Measurements from ENCODE around the gene AP1S2.
"Not testable (repeated sequence)": the region's sequence is repeated elsewhere in the genome, so short reads cannot be mapped to it uniquely, and the experiment has no call there.

AP1S2 gene

DNA sequence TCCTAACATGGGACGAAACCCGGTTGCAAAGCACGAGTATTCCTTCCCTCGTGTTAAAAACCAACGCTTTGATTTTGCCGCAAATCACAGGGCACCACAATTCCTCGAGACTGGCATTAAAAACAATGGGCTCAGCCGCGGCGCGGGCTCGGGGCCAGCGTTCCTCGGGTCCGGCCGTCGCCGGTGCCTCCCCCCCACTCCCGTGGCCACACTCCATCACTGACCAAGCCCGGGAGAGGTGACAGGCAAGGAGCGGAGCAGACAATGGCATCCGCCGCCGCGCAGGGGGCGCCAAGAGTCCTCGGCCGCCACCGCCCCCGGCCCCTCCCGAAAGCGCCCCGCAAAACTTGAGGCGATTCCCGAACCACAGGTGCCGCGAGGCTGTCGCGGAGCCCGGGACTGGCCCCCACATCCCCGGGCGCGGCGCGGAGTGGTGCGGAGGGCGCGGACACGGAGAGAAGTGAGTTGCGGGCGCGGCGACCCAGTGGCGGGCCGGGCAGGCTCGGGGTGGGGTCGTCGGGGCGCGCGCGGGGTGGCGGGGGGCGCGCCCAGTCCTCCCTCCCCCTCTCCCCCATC lies 445 bp downstream of the AP1S2 start:
- DNase-seq: peak; percentile 28

DNA sequence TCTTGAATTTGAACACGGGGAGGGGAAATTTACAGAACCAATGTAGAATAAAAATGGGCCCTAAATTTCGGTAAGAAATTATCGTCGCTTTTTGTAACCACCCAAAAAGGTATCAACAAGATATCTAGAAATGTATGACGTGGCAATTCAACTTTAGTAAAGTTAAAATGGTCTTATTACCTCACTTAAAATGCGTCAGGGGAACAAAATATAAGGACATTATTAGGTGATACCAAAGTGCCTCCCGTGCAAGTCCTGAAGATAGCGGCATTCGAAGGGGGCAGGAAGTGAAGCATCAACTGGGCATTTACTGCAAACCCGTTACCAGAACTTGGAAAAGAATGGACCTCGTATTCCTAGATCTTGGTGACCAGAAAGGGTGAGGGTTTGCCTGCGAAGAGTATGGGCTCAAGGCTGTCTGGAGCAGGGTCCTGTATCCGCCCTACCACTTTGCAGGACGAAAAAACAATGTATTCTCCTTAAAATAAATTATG lies 980 bp downstream of the AP1S2 start:
- no peak for DNase-seq

DNA sequence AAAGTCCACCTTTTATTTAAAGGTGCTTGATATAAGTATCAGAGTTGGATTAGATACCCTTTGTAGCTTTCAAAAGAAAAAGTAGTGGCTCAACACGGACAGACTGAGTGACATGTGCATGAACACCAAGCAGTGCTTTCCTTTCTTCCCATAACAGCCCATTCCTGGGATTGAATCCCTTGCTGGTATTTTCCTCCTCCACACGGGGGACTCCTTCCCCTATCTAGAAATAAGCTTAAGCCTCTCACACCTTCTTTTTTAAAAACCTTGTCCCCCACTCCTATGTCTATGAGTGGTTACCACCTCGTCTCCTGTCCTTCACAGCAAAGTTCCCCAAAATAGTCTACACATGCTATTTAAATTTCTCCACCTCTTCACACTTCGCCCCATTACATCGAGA lies 5.1 kb downstream of the AP1S2 start:
- peak; percentile 35 for DNase-seq

DNA sequence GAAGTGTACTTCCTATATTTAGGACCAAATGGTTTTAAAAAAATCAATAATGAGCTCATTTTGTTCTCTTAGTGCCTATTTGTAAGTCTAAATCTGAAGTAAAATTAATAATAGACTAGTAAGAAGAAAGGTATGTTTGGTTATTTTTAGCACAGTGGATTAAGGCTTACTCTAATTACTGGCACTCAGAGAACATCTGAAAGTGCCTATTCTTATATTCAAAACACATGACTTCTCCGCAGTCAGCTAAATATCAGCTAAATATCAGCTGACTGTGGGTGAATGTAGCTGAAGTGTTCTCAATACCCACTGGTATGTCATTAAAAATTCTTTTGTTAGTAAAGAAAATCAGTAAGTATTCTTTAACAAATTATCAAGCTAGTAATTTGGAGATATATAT lies 6.0 kb downstream of the AP1S2 start:
- no peak for DNase-seq

DNA sequence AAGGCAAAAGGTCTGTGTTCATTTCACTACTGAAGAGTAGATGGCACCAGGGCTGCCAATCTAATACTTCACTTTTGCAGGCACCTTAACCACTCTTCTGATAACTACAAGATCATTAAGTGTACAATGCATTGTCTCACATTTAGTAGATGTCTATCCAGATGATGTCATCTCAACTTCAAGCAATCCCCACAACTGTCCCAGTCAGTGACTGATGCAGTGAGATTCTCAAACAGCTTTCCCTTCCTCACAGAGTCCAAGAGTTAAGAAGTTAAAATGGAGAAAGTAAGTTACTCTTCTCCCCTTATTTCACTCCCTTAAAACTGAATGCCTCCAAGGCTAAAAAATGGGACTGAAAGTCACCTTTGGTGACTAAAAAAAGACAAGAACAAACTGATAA lies 10.7 kb downstream of the AP1S2 start:
- DNase-seq: no peak

DNA sequence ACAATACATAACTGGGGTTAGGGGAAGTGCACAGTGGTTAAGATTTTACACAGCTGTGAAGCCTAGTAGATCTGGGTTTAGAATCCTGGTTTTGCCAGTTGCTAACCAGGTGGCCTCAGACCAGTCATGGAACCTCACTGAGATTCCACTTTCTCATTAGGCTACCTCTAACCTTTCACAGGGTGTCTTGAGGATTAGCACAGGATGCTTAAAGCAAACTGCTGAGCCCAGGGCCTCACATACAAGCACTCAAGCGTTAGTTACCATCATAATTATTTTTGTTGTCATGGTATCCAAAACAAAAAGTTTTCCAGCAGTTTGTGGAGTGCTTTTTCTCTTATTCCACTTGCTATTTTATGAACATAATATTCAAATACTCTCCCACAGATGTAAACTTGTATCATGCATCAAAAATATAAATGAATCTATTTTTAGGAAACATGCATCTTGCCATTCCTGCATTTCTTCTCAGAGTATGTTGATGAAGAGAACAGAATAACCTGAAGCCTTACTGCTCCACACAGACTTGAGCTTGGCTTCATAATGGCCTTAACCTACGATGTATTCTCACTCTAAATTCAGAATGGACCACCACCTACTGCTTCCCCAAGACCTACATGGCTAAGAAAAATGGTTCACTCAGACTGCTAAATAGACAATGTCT lies 12.6 kb downstream of the AP1S2 start:
- DNase-seq: no peak

DNA sequence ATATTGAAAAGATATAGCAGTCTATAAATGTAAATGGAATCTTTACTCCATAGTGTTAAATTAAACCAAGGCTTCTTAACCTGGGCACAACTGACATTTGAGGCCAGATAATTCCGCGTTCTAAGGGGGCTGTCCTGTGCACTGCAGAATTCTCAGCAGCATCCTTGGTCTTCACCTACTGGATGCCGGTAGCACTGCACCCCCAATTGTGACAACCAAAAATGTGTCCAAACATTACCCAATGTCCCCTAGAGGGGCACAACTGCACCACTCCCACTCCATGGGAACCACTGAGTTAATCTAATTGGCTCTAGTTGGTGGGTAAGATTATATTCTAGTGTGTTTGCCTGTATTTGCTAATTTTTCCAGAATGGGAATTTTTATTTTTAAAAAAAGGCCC lies 16.6 kb downstream of the AP1S2 start:
- peak; percentile 39 for DNase-seq

DNA sequence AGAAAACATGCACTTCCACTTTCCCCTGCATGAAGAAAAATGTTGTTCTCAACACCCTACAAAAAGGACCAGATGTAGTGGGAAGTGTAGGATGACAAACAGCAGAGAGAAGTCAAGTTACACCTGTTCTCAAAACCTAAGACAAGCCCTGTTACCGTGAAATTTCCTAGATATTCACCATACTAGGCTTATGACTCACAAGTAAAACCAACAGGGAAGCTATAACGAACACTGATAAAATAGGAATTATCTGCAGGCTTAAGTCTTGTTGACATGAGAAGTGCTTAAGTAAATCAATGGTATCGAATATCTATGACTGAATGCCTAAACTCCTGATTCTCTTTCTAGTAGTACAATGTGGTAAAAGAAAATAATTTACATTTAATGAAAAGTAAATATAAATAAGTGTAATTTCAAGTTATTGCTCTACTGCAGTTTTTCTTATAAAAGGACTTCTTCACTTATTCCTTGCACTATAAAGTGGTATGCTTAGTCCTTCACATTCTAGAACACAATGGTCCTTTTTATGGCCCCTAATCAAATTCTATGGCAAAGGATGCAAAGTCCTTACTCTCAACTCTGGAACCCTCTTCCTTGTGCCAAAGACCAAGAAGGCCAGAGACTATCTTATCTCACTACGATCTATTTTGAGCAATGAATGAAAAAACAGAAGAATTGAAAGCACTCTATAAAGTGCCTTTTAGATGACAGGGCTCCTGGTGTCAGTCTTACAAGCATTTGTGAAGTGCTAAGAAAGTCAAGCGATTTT lies 19.6 kb downstream of the AP1S2 start:
- DNase-seq: no peak

DNA sequence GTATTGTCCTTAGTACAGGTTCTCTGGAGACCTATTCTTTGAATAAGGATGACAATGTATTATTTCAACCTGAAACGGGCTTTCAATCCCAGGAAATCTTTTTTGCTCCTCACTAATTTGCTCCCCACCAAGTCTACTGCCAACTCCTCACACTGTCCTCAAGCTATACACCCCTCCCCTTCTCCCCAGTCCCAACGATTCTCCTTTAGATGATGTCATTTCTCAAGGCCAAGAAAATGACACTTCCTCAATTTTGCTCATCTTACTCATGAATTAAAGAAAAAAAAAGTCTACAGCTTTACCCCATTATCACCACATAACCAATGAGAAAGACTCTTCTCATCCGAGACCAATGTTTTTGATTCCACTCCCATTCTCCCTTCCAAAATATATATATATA lies 20.6 kb downstream of the AP1S2 start:
- DNase-seq: no peak

DNA sequence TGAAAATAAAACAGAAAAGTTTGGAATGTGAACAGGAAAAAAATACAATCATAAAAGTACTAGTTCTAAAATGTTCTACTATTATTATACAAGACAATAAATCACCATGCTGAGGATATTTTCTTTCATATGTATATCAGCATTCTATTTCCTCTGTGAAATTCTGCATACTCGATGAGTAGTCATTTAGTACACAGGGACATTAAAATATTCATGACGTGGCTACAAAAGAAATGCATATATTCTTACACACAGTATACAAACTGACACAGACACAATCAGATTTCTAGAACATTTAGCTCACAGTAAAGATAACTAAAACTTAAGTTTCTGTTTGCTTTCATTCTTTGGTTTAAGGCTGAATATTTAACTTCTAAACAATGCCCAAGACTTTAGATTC lies 23.3 kb downstream of the AP1S2 start:
- DNase-seq: not testable (repeated sequence)

DNA sequence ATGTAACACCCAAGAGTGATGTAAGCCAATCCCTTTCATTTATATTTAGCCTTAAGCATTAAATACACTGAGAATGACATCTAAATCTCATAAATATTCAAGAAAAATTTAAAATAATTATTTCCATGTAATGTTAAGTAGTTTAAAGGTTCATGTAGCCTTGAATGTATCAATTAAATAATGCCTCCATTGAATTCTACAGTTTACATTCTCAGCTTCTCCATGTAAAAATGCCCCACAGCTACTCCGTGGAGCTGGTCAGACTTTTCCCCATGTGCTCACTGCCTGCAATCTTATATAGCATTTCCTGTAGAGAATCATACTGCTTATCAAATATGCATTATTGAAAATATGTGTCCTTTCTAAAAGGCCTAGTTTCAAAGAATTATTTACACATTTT lies 25.4 kb downstream of the AP1S2 start:
- DNase-seq: no peak

DNA sequence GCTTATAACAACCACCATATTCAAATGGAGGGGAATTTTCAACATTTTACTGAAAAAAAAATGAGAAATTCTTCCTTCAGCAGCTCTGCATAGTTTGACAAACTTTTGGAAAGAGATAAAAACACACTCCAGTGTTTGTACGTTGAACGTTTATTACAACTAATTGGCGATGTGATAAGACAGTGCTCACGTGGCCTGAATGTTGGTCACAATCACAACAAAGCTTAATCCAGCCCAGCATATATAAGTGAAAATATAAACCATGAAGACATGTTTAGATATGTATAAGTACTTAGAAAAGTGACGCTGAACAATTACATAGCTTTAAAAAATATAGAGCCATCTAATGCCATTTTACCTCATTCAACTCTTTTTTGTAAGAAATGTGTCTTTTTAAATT lies 28.7 kb downstream of the AP1S2 start:
- no peak for DNase-seq

DNA sequence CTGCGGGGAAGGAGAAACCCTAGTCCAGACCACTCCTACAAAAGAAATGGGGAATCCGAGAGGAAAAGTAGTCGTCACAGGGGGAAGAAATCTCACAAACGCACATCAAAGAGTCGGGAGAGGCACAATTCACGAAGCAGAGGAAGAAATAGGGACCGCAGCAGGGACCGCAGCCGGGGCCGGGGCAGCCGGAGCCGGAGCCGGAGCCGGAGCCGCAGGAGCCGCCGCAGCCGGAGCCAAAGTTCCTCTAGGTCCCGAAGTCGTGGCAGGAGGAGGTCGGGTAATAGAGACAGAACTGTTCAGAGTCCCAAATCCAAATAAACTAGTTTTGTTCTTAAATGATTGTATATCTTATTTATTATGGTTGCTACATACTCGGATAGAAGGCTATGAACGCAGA lies 31.7 kb downstream of the AP1S2 start:
- no peak for DNase-seq

DNA sequence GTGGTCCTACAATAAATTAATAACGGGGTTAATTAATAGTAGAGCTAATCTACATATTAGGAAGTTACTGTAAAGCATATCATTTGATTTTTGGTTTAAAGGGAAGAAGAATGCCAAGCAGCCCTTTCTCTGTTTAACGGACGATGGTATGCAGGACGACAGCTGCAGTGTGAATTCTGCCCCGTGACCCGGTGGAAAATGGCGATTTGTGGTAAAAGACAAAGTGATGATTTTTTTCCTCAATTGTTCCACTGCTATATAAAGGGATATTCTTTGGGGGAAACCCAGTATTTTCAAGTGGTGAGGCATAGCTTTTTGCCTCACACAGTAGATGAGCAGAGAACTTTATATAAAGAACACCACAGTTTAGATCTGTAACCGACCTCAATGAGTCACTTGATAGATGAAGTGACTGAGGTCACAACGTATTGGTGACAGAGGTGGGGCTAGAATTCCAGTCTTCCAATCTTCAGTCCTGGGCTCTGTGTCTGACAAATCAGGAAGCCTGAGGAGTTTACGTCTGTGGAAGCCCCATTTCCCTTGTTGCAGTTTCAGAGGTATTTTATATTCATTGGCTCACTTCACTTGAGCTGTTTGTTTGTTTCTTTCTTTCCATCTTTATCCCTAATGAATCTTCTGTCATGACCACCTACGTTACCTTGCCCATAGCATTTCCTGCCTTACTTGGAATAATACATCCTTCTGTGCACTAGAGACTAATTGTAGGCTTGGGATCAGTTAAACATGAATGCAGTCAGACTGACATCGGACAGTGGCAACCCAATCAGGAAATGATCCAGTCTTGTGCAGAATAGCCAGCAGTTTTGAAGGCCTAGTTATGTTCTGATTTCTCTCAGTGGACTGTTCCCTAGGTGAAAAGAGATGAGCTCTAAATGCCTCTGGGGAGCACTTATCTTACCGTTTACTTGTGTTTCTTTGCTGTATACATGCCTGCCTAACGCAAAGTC lies 34.2 kb downstream of the AP1S2 start:
- no peak for DNase-seq

DNA sequence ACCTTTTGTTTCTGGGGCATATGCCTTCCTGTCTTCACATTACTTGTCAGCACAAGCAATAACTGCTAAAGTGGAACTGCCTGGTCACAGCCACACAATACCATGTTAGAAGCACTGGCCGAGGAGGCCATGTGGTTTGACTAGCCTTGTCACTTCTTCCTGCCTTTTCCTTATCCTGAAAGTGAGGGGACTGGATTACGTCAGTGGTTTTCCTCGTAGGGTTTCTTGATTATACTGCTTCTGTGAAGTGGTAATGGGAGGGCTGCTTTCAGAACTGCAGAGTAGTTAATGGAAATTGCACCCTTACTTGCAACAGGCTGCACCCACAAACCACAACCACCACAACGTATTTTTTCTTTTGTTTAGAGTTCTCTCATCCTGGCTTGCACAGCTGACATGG lies 37.7 kb downstream of the AP1S2 start:
- DNase-seq: no peak

DNA sequence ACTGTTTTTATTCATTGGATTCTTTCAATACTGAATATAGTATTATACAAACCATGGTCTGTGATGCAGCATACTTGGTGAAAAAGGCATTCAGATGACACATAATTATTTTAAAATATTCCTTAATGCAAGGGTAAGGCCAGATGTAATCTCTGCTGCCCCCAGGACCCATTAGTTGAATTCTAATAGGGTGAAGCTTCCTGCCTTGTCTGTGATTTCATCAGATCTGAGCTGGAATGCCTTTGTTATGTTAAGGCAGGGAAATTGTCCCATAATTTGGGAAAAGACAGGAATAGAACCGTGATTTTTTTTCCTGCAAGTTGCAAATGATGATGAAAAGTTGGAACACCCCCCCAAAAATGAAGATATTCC lies 38.2 kb downstream of the AP1S2 start:
- no peak for DNase-seq

DNA sequence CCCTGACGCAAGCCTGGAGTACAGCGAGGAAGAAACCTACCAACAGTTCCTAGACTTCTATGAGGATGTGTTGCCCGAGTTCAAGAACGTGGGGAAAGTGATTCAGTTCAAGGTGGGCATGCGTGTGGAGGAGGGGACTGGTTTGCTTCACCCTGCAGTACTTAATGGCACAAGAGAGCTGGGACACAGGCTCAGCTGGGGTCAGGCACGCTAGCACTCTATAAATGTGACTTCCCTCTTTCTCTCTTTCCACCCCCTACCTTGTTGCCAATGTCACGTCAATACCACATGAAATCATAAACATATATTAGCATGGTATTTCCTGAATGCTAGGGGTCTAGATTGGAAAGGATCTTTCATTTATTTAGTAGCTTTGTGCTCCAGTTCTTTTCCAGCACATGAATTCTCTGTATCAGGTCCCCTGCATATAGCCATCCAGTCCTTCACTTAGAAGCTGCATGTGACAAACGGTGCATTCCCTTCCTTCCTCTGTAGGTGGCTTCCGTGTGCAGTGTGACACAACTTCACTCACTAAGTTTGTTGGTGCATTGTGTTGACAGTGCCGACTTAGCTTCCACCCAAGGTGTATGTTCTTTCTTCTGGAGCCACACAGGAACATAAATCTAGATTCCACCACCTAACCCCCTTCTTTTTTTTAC lies 38.7 kb downstream of the AP1S2 start:
- no peak for DNase-seq

DNA sequence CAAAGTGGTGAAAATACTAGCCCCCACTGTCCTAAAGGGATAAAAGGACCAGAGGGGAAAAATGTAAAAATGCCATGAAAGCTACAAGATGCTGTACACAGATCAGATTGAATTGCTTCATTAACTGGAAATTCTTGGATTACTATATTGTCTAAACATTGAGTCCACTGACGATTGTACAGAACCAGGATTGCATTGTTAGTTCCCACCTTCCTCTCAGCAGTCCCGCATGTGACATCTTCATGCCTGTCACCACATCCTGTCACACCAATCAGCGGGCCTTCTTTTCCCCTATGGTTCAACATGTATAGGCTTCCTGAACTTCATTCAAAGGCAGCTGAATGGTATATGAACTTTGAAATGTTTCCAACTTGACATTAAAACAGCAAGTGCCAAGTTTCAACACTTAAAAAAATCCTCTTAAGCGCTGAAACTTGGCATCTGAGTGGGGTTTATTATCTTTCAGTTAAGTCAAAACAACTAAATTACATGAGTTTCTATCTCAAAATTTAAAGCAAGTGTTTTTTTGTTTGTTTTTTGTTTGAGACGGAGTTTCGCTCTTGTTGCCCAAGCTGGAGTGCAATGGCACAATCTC lies 39.7 kb downstream of the AP1S2 start:
- no peak for DNase-seq

DNA sequence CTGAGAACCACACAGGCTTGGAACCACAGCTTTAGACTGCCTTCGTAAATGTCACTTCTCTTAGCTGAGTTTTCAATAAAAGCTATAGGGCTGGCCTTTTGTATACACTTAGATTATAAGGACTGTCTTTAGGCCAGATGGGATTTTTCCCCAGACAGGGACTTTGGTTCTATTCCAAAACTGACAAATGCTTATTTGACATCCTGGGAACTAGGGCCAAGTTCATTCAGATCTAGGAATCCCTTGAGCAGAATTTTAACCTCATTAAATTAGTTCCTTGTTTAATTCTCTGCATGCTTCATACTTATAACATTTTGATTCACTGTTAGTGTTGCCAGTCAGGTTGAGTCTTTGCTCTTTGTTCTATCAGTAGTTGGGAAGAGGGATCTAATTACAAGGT lies 41.2 kb downstream of the AP1S2 start:
- DNase-seq: no peak

DNA sequence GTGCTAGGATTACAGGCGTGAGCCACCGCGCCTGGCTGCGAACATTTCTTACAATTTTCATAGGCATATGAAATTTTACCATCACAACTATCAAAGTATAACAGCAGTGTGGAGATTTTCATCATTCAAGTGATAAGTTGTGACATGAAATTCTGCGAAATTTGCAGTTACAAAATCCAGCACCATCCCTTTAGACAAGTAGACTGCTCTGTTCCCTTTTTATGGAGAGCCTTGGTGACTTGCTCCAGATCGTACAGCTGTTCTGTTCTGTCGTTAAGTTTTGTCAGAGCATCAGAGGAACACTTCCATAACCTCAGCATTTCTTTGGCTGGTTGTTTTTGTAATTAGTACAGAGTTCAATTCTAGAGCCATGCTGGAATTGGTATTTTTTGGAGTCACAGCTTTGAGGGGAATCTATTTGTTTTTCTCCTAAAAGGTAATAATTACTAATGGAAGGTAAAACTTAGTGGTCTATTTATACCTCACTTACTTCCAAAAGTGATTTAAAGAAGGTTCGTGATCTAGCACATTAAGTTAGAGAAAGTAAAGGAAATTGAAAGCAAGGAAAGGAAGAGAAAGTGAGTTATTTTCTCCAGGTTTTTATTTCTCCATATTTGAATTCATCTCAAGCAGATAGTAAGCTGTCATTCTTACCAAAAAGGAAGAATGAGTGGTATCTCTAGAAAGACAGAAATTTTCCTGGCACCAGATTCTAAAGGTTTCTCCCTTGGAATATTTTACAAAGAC lies 42.2 kb downstream of the AP1S2 start:
- DNase-seq: no peak

DNA sequence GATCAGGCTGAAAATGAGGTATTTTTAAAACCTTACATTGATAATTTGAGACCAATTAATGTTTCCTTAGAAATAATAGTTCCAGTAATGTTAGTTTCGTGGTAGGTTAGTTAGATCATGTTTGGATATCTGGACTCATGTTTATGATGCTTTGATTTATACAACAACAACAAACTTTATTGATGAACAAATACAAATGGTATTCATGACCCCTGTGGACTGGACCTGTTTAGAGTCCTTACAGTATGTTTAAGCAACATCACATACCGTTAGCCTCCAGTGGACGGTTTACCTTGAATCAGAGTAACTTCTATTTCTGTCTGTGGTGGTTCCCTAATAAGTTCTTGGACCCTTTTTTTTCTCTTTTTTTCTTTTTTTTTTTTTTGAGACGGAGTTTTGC lies 46.4 kb downstream of the AP1S2 start:
- DNase-seq: no peak

Data from 8988T (cell line).